Vagina (tissue), 2 donors: ENCODE measurements around the gene AGPAT4. TPM values are rescaled to one million over a fixed set of nuclear protein-coding genes. Genes with fewer than 3 reads are reported as not detected.

Experiments used
- DNase-seq, 2 donors: peaks; one replicate each; pipeline ENCODE4 v3.0.0-alpha.2; 2017; ENCODE audit errors: extremely low spot score in 2 of 2
- H3K27ac ChIP-seq: fragments of 200-600 bp; sonication (generic); one replicate; pipeline ENCODE4 v1.5.1; 2019
- H3K27me3 ChIP-seq: fragments of 200-600 bp; sonication (generic); one replicate; pipeline ENCODE4 v1.5.1; 2019
- H3K36me3 ChIP-seq, 2 donors: fragments of 200-600 bp; sonication (generic); one replicate each; pipeline ENCODE4 v1.5.1; 2017 to 2019
- H3K4me1 ChIP-seq: fragments of 200-600 bp; sonication (generic); one replicate; pipeline ENCODE4 v1.5.1; 2019
- H3K4me3 ChIP-seq, 2 donors: fragments of 200-600 bp; sonication (generic); 1 replicate in 1 of 2; 2 replicates in 1 of 2; pipeline ENCODE4 v1.5.1; 2016 to 2019
- H3K9me3 ChIP-seq: fragments of 200-600 bp; sonication (generic); one replicate; pipeline ENCODE4 v1.5.1; 2019
- POLR2A ChIP-seq, 2 donors: fragments of 450-650 bp; IDR thresholded peaks; one replicate each; pipeline ENCODE4 v1.6.1; 2017; ENCODE audit warnings: antibody characterized with exemption in 2 of 2, mild to moderate bottlenecking in 2 of 2, moderate library complexity in 2 of 2
- POLR2AphosphoS5 ChIP-seq, 2 donors: sonication (generic); formaldehyde crosslinking; IDR thresholded peaks; one replicate each; pipeline ENCODE4 v1.9.0; 2017; ENCODE audit warnings: antibody characterized with exemption in 2 of 2, mild to moderate bottlenecking in 2 of 2, low read depth in 1 of 2; ENCODE audit not compliant: insufficient read depth in 1 of 2
- intact Hi-C: fragments of 100-400 bp; cut with DNase I; formaldehyde crosslinking; loops from one replicate; pipeline ENCODE4 v1.15.1; 2023
- total RNA-seq: library from RNA; depleted of rRNA; stranded (reverse); fragments of >200 nt; gene quantifications from one replicate; pipeline ENCODE4 v1.2.3, GENCODE V29; 2016
- TF ChIP-seq, protein P1 (sequence below), 3 experiments: fragments of 450-650 bp in 2 of 3; fragments of 200-600 bp in 1 of 3; sonication (generic) in 1 of 3; IDR thresholded peaks; one replicate each; pipeline ENCODE4 v1.5.1; 2017 to 2019; ENCODE audit warnings: antibody characterized with exemption in 3 of 3, mild to moderate bottlenecking in 2 of 3, moderate library complexity in 2 of 3

The AGPAT4 gene
- total RNA-seq, 1 donor from 2014 or later, result 6.9 TPM

DNA sequence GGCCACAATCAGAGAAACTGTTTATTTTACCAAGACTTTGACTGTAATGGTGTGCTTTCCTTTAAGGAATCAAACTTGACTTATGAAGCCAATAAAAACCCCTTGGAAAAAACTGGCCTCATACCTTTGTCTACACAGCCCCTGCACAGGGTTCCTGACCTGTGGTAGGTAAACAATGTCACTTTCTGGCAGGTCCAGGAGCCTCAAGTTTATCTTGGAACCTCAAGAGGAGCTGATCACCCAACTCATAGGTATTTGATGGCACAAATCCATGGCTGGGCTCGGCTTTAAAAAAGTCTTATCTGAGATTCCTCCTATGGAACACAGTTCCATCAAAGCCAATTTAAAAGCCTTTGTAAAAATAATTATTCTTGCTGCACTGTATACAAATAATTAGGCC lies 61.0 kb downstream of the AGPAT4 start:
- TF ChIP-seq, protein P1, sequence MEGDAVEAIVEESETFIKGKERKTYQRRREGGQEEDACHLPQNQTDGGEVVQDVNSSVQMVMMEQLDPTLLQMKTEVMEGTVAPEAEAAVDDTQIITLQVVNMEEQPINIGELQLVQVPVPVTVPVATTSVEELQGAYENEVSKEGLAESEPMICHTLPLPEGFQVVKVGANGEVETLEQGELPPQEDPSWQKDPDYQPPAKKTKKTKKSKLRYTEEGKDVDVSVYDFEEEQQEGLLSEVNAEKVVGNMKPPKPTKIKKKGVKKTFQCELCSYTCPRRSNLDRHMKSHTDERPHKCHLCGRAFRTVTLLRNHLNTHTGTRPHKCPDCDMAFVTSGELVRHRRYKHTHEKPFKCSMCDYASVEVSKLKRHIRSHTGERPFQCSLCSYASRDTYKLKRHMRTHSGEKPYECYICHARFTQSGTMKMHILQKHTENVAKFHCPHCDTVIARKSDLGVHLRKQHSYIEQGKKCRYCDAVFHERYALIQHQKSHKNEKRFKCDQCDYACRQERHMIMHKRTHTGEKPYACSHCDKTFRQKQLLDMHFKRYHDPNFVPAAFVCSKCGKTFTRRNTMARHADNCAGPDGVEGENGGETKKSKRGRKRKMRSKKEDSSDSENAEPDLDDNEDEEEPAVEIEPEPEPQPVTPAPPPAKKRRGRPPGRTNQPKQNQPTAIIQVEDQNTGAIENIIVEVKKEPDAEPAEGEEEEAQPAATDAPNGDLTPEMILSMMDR (IDR thresholded peaks at IDR 0.05), result no peak
- TF ChIP-seq POLR2A (IDR thresholded peaks at IDR 0.05), result no peak
- TF ChIP-seq POLR2AphosphoS5 (IDR thresholded peaks at IDR 0.05; ENCODE audit: insufficient read depth in 1 of 2, low read depth in 1 of 2), result no peak
- Histone ChIP-seq H3K9me3 (no peaks in the 10 kb centered on the region), H3K4me3 (no peak overlapping the region), H3K27ac (no peak overlapping the region), H3K36me3 (no peaks in the 10 kb centered on the region), H3K27me3 (no peaks in the 10 kb centered on the region), H3K4me1 (no peaks in the 10 kb centered on the region)
- DNase-seq, result no peak
- intact Hi-C loops, result no loop called here

- no peak overlapping the region for H3K4me3 ChIP-seq
- no peaks in the 10 kb centered on the region for H3K36me3 ChIP-seq
- H3K9me3 ChIP-seq, result no peaks in the 10 kb centered on the region
- no peak for TF ChIP-seq POLR2A (IDR thresholded peaks at IDR 0.05)
- TF ChIP-seq, protein P1 (IDR thresholded peaks at IDR 0.05), result no peak
- no peak for TF ChIP-seq POLR2AphosphoS5 (IDR thresholded peaks at IDR 0.05; ENCODE audit: insufficient read depth in 1 of 2, low read depth in 1 of 2)
- no peaks in the 10 kb centered on the region for H3K4me1 ChIP-seq
- H3K27me3 ChIP-seq, result no peaks in the 10 kb centered on the region
- intact Hi-C loops, result no loop called here
- DNase-seq, result no peak
- no peak overlapping the region for H3K27ac ChIP-seq
Measured at GRCh38 chr6:161211380-161212035, 62.4 kb downstream of the AGPAT4 start.

DNA sequence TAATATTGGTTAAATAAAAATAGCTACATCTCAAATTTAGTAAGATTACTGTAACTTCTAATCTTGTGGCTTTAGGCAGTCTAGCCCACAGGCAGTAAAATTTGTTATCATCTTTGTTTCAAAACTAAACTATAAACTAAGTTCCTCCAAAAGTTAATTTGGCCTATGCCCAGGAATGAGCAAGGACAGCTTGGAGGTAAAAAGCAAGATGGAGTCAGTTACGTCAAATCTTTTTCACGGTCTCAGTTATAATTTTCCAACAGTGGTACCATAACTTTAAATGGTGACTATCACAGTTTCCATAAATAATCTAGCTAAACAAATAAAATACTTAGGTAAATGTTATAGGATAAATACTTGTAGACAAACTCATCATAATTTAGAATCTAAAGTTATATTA lies 63.0 kb downstream of the AGPAT4 start:
- H3K27me3 ChIP-seq, result no peaks in the 10 kb centered on the region
- H3K9me3 ChIP-seq, result no peaks in the 10 kb centered on the region
- H3K36me3 ChIP-seq, result no peaks in the 10 kb centered on the region
- H3K4me3 ChIP-seq, result no peak overlapping the region
- H3K27ac ChIP-seq, result no peak overlapping the region
- intact Hi-C loops, result no loop called here
- no peak for DNase-seq
- no peaks in the 10 kb centered on the region for H3K4me1 ChIP-seq
- TF ChIP-seq, protein P1 (IDR thresholded peaks at IDR 0.05), result no peak
- TF ChIP-seq POLR2A (IDR thresholded peaks at IDR 0.05), result no peak
- no peak for TF ChIP-seq POLR2AphosphoS5 (IDR thresholded peaks at IDR 0.05; ENCODE audit: insufficient read depth in 1 of 2, low read depth in 1 of 2)

GRCh38 chr6:161207200-161207599 lies 66.7 kb downstream of the AGPAT4 start:
- intact Hi-C loops, result no loop called here
- H3K4me1 ChIP-seq, result no peaks in the 10 kb centered on the region
- no peak overlapping the region for H3K4me3 ChIP-seq
- TF ChIP-seq, protein P1 (IDR thresholded peaks at IDR 0.05), result no peak
- H3K9me3 ChIP-seq, result no peaks in the 10 kb centered on the region
- no peak overlapping the region for H3K27ac ChIP-seq
- H3K36me3 ChIP-seq, result no peaks in the 10 kb centered on the region
- no peak for DNase-seq
- no peaks in the 10 kb centered on the region for H3K27me3 ChIP-seq

DNA sequence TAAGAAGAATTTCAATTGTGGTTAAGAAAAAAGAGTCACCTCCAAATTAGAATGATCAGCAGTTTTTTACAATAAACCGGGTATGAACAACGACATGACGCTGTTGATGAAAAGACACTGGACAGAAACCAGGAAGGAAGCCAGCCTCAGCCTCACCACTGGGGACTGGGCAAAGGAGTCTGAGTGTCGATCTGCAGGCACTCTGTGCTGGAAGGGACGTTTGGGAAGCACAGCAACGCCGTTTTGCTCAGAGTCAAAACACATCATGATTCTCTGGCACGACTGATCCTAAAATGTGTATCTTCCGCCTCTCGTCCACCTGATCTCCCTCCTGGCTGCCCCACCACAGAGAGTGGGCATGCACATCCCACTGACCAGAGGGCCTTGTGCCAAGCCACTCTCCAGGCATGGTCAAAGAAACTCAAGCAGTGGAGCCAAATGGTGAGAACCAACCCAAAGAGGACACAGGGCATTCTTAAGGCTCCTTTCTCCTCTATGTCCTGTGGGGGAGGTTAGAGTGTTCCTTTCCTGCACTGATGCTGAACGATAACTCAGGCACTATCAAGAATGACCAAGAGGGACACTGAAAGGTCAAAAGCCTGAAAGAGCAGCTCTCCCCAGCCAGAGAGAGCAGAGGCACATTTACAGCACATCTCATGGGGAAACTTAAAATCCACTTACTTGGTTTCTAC lies 68.8 kb downstream of the AGPAT4 start:
- intact Hi-C loops, result no loop called here
- Histone ChIP-seq H3K9me3 (no peaks in the 10 kb centered on the region), H3K27me3 (no peaks in the 10 kb centered on the region), H3K4me3 (no peak overlapping the region), H3K4me1 (no peaks in the 10 kb centered on the region), H3K36me3 (no peaks in the 10 kb centered on the region), H3K27ac (no peak overlapping the region)
- TF ChIP-seq, protein P1 (IDR thresholded peaks at IDR 0.05), result no peak
- TF ChIP-seq POLR2AphosphoS5 (IDR thresholded peaks at IDR 0.05; ENCODE audit: insufficient read depth in 1 of 2, low read depth in 1 of 2), result no peak
- no peak for TF ChIP-seq POLR2A (IDR thresholded peaks at IDR 0.05)
- no peak for DNase-seq
